GM12878 (cell line): ENCODE measurements around the gene SLC9B1. TPM values are rescaled to one million over a fixed set of nuclear protein-coding genes. Genes with fewer than 3 reads are reported as not detected.

Experiments used
- ATAC-seq: fragments of 200-7000 bp; cut with Tn5 transposase; 3 replicates; pipeline ENCODE4 v1.9.1; 2020; ENCODE audit warnings: mild to moderate bottlenecking, moderate library complexity
- BruUV-seq: library from RNA; stranded (reverse); fragments of 400-500 nt; replicated peaks from 2 replicates; lab custom pipeline; 2021; lab: Mats Ljungman, UMichigan
- CTCF ChIA-PET: fragments of 300-600 bp; sonication (Branson Sonifier 250); formaldehyde crosslinking; extraction: SDS; loops from one replicate; lab custom pipeline; 2021; ENCODE audit warnings: inconsistent platforms; lab: Yijun Ruan, JAX
- POLR2A ChIA-PET: fragments of 350-600 bp; formaldehyde crosslinking; extraction: SDS; loops from one replicate; lab custom pipeline; 2021; ENCODE audit warnings: inconsistent platforms; lab: Charles Lee
- RAD21 ChIA-PET: fragments of 300-600 bp; sonication (Branson Sonifier 250); formaldehyde crosslinking; loops from one replicate; lab custom pipeline; 2023; ENCODE audit warnings: antibody characterized with exemption; ENCODE audit not compliant: unreplicated experiment; lab: Charles Lee
- SMC1A ChIA-PET: fragments of 300-600 bp; sonication (Branson Sonifier 250); formaldehyde crosslinking; loops from one replicate; lab custom pipeline; 2023; ENCODE audit not compliant: unreplicated experiment, uncharacterized antibody; lab: Charles Lee
- DNase-seq: peaks from one replicate; pipeline ENCODE4 v3.0.0-alpha.2; 2011; ENCODE audit warnings: low read depth, low spot score
- FAIRE-seq: peaks from 3 replicates; lab custom pipeline; 2011; peaks lifted over from hg19 to GRCh38; lab: Jason Lieb, UNC
- H2AFZ ChIP-seq: 2 replicates; pipeline ENCODE4 v1.6.0; 2011; ENCODE audit warnings: low read depth, low read length, control low read depth; ENCODE audit not compliant: control insufficient read depth
- H3K27ac ChIP-seq: 2 replicates; pipeline ENCODE4 v1.5.1; 2011; ENCODE audit warnings: control low read depth; ENCODE audit not compliant: control insufficient read depth, insufficient read depth
- H3K27me3 ChIP-seq, 2 experiments: replicated peaks in 1 of 2; 2 replicates each; pipeline versions ENCODE4 v1.6.0 to v1.6.1; 2011; ENCODE audit warnings: low read length in 1 of 2; ENCODE audit not compliant: control insufficient read depth in 2 of 2, insufficient read depth in 2 of 2
- H3K36me3 ChIP-seq, 2 experiments: 2 replicates each; pipeline ENCODE4 v1.5.1; 2011; ENCODE audit warnings: low read length in 1 of 2; ENCODE audit not compliant: control insufficient read depth in 2 of 2, insufficient read depth in 2 of 2
- H3K4me1 ChIP-seq: 2 replicates; pipeline ENCODE4 v1.6.1; 2011; ENCODE audit warnings: mild to moderate bottlenecking, low read length, moderate library complexity, mixed read lengths; ENCODE audit not compliant: control insufficient read depth, insufficient read depth
- H3K4me2 ChIP-seq: 2 replicates; pipeline ENCODE4 v1.6.0; 2011; ENCODE audit warnings: control low read depth; ENCODE audit not compliant: control insufficient read depth, insufficient read depth
- H3K4me3 ChIP-seq: fragments of 200-600 bp; sonication (generic); 2 replicates; pipeline ENCODE4 v1.5.1; 2016
- H3K79me2 ChIP-seq: 2 replicates; pipeline ENCODE4 v1.6.0; 2011; ENCODE audit warnings: low read length; ENCODE audit not compliant: control insufficient read depth, insufficient read depth
- H3K9ac ChIP-seq: 2 replicates; pipeline ENCODE4 v1.8.0; 2011; ENCODE audit warnings: low read length, control low read depth, mixed read lengths; ENCODE audit not compliant: control insufficient read depth, insufficient read depth
- H3K9me3 ChIP-seq: replicated peaks from 3 replicates; pipeline ENCODE4 v1.5.1; 2011; ENCODE audit warnings: mild to moderate bottlenecking, low read length; ENCODE audit not compliant: control insufficient read depth, insufficient read depth
- H4K20me1 ChIP-seq: 2 replicates; pipeline ENCODE4 v1.6.0; 2011; ENCODE audit not compliant: control insufficient read depth, insufficient read depth
- BCL11A ChIP-seq: IDR thresholded peaks from 2 replicates; pipeline ENCODE4 v1.6.1; 2011; ENCODE audit warnings: low read depth, low read length
- GATAD2B ChIP-seq: fragments of 450-650 bp; conservative IDR thresholded peaks from 2 replicates; pipeline ENCODE4 v1.6.1; 2017; ENCODE audit warnings: low read depth, mild to moderate bottlenecking, moderate library complexity
- MLLT1 ChIP-seq: fragments of 450-650 bp; IDR thresholded peaks from 2 replicates; pipeline ENCODE4 v1.6.1; 2016; ENCODE audit warnings: mild to moderate bottlenecking
- MYB ChIP-seq: fragments of 150-350 bp; IDR thresholded peaks from 2 replicates; pipeline ENCODE4 v1.6.1; 2014; ENCODE audit warnings: mild to moderate bottlenecking, low read depth, low read length, borderline replicate concordance
- NFYB ChIP-seq: IDR thresholded peaks from 2 replicates; pipeline ENCODE4 v1.6.1; 2011; ENCODE audit warnings: low read depth, mild to moderate bottlenecking, low read length, improper control_type of control experiment, moderate library complexity; ENCODE audit not compliant: insufficient read depth
- NR2C1 ChIP-seq: fragments of 450-650 bp; IDR thresholded peaks from 2 replicates; pipeline ENCODE4 v1.6.1; 2017; ENCODE audit warnings: antibody characterized with exemption, mild to moderate bottlenecking, moderate library complexity
- NRF1 ChIP-seq: conservative IDR thresholded peaks from 2 replicates; pipeline ENCODE4 v1.6.1; 2011; ENCODE audit warnings: mild to moderate bottlenecking, low read depth, low read length, improper control_type of control experiment
- RCOR1 ChIP-seq: conservative IDR thresholded peaks from 2 replicates; pipeline ENCODE4 v1.6.1; 2012; ENCODE audit warnings: low read depth, low read length, improper control_type of control experiment
- SIX5 ChIP-seq: IDR thresholded peaks from 2 replicates; pipeline ENCODE4 v1.6.1; 2011; ENCODE audit warnings: mild to moderate bottlenecking, low read depth, low read length, moderate library complexity; ENCODE audit not compliant: severe bottlenecking
- SMAD5 ChIP-seq: IDR thresholded peaks from 2 replicates; pipeline ENCODE4 v1.6.1; 2016; ENCODE audit warnings: antibody characterized with exemption, low read depth
- TCF7 ChIP-seq: IDR thresholded peaks from 2 replicates; pipeline ENCODE4 v1.6.1; 2014; ENCODE audit warnings: antibody characterized with exemption, borderline replicate concordance
- WGBS: methylation state at CpG from one replicate; pipeline ENCODE4 v1.1.6; 2016; ENCODE audit warnings: low lambda C conversion rate; ENCODE audit not compliant: insufficient replicate concordance, insufficient coverage; ENCODE audit errors: missing lambda C conversion rate; 5-methylcytosine and 5-hydroxymethylcytosine counted together
- in situ Hi-C: fragments of 300-500 bp; cut with MboI; formaldehyde crosslinking; loops from 9 replicates; pipeline ENCODE4 v1.14.3; 2018; ENCODE audit warnings: mixed read lengths
- intact Hi-C: fragments of 100-400 bp; cut with micrococcal nuclease; formaldehyde crosslinking; loops from one replicate; pipeline ENCODE4 v1.14.2; 2022; ENCODE audit not compliant: unreplicated experiment
- polyA plus RNA-seq, 11 experiments: library from polyadenylated mRNA; depleted of rRNA in 4 of 11; unstranded in 6 of 11; stranded (reverse) in 5 of 11; fragments of >200 nt; fragmentation: Nextera tagmentation in 4 of 11; fragmentation: Illumina TruSeq in 1 of 11; extraction: Ambion mirVana in 4 of 11; extraction: Trizol in 1 of 11; gene quantifications; 1 replicate in 1 of 11; 2 replicates in 10 of 11; pipeline versions ENCODE4 v1.2.1 to v1.2.3, GENCODE V29; 2011 to 2016; ENCODE audit warnings: inconsistent platforms in 2 of 11, missing spikeins in 2 of 11, low read depth in 1 of 11
- total RNA-seq, 4 experiments: library from RNA; depleted of rRNA in 3 of 4; stranded (reverse); fragments of >200 nt in 3 of 4; fragmentation: Illumina TruSeq in 1 of 4; extraction: Trizol in 1 of 4; gene quantifications; 2 replicates each; pipeline versions ENCODE4 v1.2.1 to v1.2.3, GENCODE V29; 2013 to 2021

SLC9B1 gene
- total and polyA plus RNA-seq, 10 of the 15 experiments (the other 5 are each of a cell fraction or from before 2014, with no cell fraction given) = 1.0 to 3.5 (median 1.8) TPM

- in situ Hi-C loops = no loop called here
Observed at GRCh38 chr4:103029300-103029699, 9.8 kb upstream of the SLC9B1 start.

GRCh38 chr4:103026868-103027267 lies 7.4 kb upstream of the SLC9B1 start:
- Histone ChIP-seq H4K20me1 (no peaks in the 10 kb centered on the region), H3K9ac (no peak overlapping the region), H3K79me2 (no peaks in the 10 kb centered on the region), H3K4me3 (no peak overlapping the region), H3K4me1 (no peaks in the 10 kb centered on the region), H3K27ac (no peak overlapping the region), H3K9me3 (no peaks in the 10 kb centered on the region), H3K4me2 (no peak overlapping the region), H3K27me3 (no peaks in the 10 kb centered on the region), H2AFZ (no peak overlapping the region), H3K36me3 (0 out of 4 replicates have a peak, but pooled peaks cover 0 to 2% of the 10 kb centered on the region in 2 experiments)
- no peak for FAIRE-seq
- RAD21 ChIA-PET = interaction anchor here (1.7 kb wide), 1 partner anchor 65 kb away, joined by 5 read pairs; no protein-coding TSS in a partner anchor
- BruUV-seq = no TSS peak
- DNase-seq = no peak
- in situ Hi-C loops = no loop called here
- SMC1A ChIA-PET = no interaction called here
- CTCF ChIA-PET = interaction anchor here (0.6 to 1.4 kb wide), 2 partner anchors 38 to 63 kb away, joined by 3 read pairs; no protein-coding TSS in a partner anchor
- intact Hi-C loops = no loop called here
- POLR2A ChIA-PET = no interaction called here
- no peak for ATAC-seq
- WGBS = 93% methylated on average over 1 of the region's 1 CpG
- TF ChIP-seq BCL11A (no peak), MLLT1 (no peak), NR2C1 (no peak), SIX5 (no peak), TCF7 (no peak), RCOR1 (no peak), SMAD5 (no peak), GATAD2B (no peak)

More at GRCh38 chr4:103029300-103029699, 9.8 kb upstream of the SLC9B1 start:
- TF ChIP-seq NFYB (peak; percentile 66), MYB (no peak), NRF1 (no peak)
- FAIRE-seq (no peak), ATAC-seq (no peak), DNase-seq (no peak)
- POLR2A ChIA-PET = no interaction called here
- no TSS peak for BruUV-seq
- H4K20me1 ChIP-seq = no peaks in the 10 kb centered on the region
- WGBS = 100% methylated on average over 1 of the region's 1 CpG
- intact Hi-C loops = no loop called here
- no peaks in the 10 kb centered on the region for H3K9me3 ChIP-seq
- no peaks in the 10 kb centered on the region for H3K79me2 ChIP-seq
- H3K4me3 ChIP-seq = no peak overlapping the region
- H3K36me3 ChIP-seq = no peaks in the 10 kb centered on the region
- H3K27ac ChIP-seq = no peak overlapping the region
- CTCF ChIA-PET = interaction anchor here (0.6 to 3.7 kb wide), 4 partner anchors 15 to 380 kb away, joined by 3 to 16 read pairs (median 4); no protein-coding TSS in a partner anchor
- no peak overlapping the region for H3K9ac ChIP-seq
- RAD21 ChIA-PET = interaction anchor here (1.0 to 1.7 kb wide), 2 partner anchors 63 to 67 kb away, joined by 4 to 5 read pairs; no protein-coding TSS in a partner anchor
- H2AFZ ChIP-seq = no peak overlapping the region
- SMC1A ChIA-PET = interaction anchor here (0.8 to 1.2 kb wide), 5 partner anchors 15 to 319 kb away, joined by 3 read pairs; partner anchors contain the start of gene BDH2
- no peak overlapping the region for H3K4me2 ChIP-seq
- H3K27me3 ChIP-seq = no peaks in the 10 kb centered on the region
- no peaks in the 10 kb centered on the region for H3K4me1 ChIP-seq
